ENCODE data around the gene GPHN.

DNA sequence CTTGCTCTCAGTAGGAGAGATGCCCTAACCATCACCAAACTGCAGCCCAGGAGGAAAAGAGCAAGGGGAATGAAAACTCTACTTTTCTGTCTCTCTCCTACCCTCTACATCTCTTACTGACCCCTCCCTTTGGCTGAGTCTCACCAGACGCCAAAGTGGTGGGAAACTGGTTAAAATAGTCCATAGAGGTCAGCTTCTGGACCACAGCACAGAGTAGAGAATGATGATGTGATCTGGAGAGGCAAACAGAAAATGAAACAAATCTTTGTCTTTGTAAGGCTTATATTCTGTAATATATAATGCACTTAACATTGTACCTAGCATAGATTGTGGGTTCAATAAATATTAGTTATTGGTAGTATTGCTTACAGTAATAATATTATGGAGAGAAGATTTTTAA lies 600.3 kb downstream of the GPHN start:
- TF ChIP-seq POLR2AphosphoS5 (IDR thresholded peaks at IDR 0.05) (no peak), EP300 (IDR thresholded peaks at IDR 0.05) (no peak), POLR2A (IDR thresholded peaks at IDR 0.05) (no peak)
- TF ChIP-seq, protein P1, sequence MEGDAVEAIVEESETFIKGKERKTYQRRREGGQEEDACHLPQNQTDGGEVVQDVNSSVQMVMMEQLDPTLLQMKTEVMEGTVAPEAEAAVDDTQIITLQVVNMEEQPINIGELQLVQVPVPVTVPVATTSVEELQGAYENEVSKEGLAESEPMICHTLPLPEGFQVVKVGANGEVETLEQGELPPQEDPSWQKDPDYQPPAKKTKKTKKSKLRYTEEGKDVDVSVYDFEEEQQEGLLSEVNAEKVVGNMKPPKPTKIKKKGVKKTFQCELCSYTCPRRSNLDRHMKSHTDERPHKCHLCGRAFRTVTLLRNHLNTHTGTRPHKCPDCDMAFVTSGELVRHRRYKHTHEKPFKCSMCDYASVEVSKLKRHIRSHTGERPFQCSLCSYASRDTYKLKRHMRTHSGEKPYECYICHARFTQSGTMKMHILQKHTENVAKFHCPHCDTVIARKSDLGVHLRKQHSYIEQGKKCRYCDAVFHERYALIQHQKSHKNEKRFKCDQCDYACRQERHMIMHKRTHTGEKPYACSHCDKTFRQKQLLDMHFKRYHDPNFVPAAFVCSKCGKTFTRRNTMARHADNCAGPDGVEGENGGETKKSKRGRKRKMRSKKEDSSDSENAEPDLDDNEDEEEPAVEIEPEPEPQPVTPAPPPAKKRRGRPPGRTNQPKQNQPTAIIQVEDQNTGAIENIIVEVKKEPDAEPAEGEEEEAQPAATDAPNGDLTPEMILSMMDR (IDR thresholded peaks at IDR 0.05): no peak
